Suppressor macrophage treated with lipopolysaccharide for 1 hour (primary cell): ENCODE data around the gene SEMA3F.

Experiments
- DNase-seq, 3 donors: peaks; one replicate each; pipeline ENCODE4 v3.0.0-alpha.2; 2020 to 2022

The SEMA3F gene

DNA sequence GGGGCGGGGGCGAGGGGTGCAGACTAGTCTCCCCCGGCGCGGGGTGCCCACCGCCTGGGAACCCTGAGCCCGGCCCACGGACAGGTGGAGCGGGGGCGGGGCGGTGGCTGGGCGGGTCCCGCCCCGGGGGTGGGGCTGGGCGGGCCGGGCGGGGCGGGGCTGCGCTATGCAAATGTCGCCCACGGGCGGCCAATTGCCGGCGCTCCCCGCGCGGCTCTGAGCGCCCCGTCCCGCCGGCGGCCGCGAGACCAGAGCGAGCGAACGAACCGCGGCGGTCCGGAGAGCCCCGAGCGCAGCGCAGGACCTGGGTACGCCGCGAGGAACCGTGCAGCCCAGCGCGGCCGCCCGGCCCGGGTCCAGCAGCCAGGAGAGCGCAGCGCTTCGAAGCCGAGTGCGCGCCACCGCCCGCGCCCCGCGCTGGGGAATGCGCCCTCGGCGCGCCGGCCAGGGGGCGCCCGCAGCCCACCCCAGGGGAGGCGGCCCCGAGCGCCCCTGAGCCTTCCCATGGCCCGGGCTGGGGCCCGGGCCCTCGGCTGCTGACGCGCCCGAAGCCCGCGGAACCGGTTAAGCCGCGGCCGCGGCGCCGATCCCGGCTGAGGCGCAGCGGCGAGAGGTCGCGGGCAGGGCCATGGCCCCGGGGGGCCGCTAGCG, at the start of gene SEMA3F:
Gene SEMA3F (plus strand): TSS at position 485 of the 651 bp plus-strand sequence. CDS start 4,299 bp downstream, outside the sequence.
- DNase-seq = peak; percentile 85 to 95 (median 90)

DNA sequence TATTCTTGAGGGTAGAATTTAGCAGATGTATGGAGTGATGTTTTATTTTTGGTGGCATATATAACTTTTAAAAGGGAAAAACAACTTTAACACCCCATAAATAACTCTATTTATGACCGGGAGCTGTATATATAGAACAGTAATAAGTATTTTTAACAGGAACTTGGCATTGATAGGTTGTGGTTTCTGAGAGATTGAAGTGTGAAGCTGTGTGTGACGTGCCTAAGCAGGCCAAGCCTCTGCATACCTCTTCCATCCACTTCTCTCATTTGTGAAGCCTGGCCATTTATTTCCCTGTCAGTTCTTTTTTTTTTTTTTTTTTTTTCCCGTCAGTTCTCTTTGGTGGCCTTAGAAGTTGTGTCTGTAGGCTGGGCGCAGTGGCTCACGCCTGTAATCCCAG, 43.4 kb upstream of the SEMA3F start:
- DNase-seq = no peak

DNA sequence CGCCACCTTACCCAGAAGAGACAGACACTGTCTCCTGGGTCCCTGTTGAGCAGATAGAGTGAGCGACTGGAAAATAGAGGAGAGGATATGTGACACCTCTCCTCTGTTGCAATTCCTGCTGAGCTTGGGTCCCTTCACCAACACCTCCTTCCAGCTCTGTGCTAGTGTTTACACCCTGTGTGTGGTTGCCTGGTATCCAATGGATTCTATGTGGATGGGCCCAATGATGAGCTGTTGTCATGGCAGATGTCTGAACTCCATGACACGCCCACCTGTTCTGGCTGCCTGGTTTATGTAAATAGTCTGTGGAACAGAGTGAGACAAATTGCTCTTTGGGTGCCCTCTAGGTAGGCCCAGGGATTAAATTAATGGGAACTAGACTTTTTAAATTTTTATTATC, 42.7 kb upstream of the SEMA3F start:
- DNase-seq = no peak

DNA sequence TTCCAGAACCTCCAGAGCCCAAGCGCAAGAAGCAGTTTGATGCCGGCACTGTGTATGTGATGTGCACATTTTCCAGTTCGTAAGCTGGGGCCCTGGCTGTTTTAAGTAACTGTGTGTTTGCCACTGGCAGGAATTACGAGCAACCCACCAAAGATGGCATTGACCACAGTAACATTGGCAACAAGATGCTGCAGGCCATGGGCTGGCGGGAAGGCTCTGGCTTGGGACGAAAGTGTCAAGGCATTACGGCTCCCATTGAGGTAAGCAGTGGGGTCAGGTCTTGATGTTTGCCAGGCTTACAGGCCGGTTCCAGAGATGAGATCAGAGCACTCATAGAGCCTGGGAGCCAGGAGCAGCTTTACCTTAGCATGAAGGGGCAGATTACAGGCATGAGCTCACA, 38.0 kb upstream of the SEMA3F start:
- no peak for DNase-seq

DNA sequence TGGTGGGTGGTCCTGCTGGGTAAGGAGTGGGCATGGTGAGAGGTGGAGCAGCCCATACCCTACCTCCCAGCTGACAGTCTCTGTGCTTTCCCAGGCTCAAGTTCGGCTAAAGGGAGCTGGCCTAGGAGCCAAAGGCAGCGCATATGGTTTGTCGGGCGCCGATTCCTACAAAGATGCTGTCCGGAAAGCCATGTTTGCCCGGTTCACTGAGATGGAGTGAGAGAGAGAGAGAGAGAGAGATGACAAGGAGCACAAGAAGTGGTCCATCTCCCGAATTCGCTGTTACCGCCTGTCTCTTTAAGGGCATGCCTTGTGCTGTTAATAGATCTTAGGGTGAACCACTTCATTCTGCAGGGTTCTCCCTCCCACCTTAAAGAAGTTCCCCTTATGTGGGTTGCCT, 36.9 kb upstream of the SEMA3F start:
- no peak for DNase-seq

DNA sequence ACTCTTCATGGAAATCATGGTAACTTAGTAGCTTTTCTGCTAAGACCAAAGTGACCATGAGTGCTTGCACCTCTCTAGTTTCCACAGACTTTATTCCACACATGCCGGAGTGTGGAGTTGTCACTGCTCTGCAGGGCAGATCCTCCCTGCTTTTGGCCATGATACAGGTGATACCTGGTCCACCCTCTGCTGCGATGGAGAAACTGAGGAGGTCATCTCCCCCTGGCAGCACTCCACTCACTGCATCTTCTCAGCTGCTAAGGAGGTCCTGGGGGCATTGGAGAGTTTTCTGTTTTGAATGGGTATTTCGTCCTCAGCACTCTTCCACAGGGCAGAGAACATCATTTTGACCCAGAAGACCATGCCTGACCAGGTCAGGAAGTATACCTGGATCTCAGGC, 35.3 kb upstream of the SEMA3F start:
- DNase-seq = no peak

DNA sequence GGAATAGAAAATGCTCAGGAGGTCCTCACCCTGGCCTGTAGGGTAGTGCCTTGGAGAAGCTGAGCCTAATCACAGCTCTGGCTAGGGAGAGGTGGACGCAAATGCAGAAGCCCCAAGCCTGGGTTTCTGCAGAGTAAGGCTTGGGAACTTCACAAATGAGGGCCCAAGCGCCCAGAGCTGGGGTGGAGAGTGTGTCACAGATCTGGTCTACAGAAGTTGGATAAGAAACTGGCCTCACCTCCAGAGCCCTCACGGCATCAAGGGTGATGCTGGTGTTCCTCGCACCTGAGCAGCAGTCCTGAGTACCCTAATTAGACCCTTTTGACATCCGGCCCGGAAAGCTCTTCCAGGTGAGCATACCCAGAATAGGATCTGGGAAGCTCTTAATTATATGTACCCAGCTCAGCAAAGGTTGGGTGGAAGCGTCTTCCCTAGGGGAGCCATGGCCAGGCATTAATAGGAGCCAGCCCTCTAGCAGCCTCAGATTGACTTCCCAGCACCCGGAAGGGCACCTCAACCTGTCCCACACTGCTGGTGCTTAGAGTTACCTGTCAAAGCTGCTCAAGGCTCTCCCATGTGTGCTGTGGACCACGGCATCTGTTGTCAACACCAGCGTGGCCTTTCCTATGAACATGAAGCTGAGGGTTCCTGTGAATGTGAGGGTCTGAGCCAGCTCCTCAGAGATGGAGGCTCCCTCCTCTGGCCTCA, 34.6 kb upstream of the SEMA3F start:
- DNase-seq = no peak

DNA sequence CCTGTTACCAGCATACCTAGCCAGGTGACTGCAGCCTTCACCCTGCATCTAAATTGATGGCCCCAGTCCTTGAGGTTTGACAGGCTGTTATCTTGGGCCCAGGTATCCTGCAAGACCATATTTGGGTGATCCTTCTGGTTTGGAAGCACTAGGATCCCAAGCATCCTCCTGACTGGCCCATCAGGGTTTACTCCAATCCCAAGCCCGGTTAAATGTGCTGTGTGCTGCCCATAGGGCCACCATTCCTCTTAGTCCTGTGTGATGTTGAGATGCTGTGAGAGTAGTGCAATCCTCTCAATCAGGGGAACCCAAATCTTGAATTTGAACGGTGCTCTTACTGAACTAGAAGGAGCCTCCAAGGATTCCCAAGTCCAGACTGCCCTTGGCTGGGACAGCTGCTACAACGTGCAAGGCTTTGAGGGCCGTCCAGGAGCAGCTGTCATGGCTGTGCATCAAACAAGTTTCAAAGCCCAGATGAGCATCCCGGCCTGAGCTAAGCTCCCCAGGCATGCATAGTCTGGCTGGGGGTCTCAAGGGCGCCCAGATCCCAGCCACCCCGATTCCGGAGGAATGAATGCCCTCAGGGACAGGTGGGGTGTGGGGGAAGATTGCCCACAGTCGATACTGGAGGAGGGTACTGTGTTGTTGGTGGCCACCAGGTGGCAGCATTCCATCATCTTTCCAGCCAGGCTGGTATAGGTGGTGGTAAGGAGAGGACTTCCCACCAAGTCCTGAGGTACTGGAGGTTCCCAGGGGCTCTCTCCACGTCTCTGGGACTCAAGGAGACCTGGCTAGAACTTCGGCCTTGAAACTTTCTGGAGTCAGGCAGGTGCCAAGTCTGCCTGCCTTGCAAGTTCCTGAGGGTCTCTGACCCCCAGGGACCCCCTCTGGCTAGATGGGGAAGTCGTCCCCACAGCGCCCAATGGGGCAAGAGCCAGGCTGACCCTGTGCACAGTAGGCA, 33.8 kb upstream of the SEMA3F start:
- peak; percentile 70 to 88 (median 77) for DNase-seq

DNA sequence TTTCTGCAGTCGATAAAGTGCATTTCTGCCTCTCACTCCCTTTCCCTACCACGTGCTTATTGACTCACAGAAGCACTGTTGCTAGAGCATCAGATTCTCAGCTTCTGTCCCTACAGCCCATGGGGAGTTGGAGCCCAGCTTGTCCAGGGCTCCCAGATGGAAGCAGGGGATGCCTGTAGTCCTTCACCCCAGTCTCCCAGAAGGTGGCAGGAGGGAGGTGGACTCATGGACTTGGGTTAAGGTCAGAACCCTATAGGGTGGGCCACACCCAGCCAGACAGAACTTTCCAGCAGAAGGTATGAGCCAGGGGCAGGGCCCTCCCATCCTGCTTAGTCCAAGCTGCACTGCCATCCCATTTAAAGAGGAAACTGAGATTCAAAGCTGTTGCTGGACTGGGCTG, 33.1 kb upstream of the SEMA3F start:
- no peak for DNase-seq

DNA sequence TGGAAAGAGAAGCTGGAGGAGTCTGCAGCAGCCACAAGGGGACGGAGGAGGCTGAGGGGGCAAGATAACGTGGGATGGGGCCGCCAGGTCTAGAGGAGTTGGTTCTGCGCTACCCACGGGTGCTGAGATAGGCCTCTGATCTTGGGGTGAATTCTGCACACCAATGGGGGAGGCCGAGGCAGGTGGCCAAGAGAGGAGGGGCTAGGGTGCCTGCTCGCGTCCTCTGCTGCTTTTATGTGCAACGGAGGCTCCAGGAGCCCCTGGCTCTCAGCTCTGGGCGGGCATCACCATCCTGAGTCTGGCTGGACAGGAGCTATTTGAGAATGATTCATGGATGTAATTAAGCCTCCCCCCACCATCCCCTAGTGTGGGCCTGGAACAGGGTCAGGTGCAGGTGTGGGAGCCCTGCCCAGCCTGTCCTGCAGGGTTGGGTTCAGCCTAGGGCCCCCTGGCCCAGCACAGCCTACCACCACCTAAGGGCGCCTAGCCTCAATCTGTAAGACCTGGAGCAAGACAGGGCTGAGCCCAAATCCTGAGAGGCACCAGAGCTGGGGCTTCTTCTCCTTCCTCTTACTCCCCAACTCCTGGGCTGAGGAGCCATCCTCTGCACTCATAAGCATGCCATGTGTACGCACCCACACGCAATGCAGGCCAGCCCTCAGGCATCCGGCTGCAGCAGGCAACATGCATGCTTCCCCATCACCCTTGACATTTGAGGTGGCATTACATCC, 32.3 kb upstream of the SEMA3F start:
- DNase-seq = no peak

DNA sequence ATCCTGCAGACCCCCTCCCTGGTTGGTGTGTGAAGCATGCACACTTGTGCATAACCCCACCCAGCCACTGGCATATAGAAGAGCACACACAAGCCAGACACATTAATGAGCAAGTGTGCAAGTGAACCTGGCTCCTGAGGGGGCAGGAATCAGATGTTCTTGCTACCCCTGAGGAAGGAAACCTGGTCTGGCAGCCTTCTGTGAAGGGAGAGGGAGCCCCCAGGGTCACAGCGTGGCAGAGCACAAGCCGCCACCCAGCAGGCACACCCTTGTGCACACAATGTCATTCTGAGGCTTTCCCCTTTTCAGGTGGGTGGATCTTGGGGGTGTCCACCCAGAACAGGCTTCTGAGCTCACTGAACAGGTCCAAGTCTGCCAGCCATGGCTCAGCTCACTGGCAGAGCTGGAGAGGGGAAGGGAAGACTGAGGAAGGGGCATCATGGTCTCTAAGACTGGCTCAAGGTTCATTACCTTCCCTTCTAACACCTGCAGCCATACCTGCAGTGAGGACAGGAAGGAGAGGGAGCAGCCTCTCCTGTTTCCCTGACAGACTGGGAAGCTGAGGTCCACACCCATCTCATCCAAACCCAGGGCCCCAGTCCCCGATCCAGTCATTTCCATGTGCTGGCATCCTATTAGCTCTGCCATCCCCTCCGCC, 31.6 kb upstream of the SEMA3F start:
- DNase-seq = no peak

DNA sequence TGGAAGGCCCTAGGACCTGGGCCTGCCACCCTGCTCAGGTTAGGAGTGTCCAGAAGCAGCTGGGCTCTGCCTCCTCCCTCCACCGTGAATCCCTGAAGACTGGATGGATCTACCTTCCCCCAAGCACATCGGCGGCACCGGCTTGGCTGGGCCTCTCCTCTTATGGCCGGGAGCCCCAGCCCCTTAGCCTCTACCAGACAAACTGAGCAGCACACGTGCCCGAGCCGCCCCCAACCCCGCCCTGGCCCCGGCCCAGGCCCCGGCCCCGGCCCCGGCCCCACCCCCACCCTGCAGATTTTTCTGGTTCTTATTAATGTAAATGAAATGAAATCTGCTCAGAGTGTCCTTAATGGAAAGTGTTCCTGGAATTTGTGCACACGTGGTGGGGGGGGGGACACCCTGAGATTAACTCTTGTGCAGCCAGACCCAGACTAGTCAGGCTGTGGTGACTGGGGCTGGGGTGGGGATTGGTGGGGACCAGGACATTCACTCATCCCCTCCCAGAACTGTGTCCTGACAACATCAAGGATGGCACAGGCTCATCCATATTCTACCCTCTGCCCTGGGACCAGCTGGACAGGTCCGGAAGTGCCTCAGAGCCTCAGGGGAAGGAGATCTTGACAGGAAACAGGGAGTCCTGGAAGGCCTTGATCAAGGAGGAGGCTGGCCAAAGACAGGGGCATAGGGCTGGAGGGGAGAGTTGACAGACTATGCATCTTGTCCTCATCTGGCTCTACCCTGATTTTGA, 30.9 kb upstream of the SEMA3F start:
- DNase-seq = no peak

DNA sequence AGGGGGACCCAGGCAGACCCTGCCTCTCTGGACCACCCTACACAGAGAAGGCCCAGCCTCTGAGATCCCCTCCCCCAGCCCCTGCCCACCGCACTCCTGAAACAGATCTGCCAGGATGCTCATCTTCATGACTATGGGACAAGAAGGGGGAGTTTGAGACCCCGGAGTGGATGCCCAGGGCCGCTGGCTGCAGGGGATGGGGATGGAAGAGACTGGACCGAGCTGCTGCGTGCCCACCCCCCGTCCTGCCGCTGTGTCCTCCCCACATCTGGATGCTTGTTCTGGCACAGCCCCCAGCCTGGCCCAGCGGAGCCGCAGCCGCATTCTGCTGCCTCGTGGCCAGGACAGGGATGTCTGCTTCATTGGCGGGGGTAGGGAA, 30.3 kb upstream of the SEMA3F start:
- no peak for DNase-seq

DNA sequence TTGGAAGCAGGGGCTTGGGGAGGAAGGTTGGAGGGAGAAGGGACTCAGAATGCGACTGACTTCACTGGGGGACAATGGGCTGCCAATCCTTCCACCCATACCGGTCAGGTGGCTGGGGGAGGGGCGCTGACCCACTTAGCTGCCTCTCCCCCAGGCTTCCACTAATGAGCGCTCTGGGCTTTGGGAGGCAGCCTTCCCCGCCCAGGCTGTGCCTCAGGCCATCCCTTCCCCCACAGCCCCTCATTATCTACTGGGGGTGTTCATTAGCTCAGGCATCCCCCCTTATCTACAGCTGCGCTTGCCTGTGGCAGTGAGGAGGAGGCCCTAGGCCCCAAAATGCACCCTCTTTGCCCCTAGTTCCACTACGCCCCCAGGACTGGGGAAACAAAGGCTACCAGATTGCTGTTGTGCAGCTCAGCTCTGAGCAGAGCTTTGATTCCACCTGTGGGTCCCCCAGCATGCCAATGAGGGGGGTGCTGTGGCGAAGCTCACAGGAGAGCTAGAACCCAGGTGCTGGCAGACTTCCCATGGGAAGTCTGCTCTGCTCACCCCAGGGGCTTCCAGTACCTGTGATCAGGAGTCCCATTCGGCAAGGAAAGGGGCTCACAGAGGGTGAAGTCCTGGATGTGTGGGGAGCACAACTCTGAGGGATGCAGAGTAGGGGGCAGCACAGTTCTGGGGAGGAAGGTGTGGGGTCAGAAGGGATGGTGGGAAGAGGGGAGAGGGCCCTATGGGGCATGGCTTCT, 29.4 kb upstream of the SEMA3F start:
- no peak for DNase-seq

DNA sequence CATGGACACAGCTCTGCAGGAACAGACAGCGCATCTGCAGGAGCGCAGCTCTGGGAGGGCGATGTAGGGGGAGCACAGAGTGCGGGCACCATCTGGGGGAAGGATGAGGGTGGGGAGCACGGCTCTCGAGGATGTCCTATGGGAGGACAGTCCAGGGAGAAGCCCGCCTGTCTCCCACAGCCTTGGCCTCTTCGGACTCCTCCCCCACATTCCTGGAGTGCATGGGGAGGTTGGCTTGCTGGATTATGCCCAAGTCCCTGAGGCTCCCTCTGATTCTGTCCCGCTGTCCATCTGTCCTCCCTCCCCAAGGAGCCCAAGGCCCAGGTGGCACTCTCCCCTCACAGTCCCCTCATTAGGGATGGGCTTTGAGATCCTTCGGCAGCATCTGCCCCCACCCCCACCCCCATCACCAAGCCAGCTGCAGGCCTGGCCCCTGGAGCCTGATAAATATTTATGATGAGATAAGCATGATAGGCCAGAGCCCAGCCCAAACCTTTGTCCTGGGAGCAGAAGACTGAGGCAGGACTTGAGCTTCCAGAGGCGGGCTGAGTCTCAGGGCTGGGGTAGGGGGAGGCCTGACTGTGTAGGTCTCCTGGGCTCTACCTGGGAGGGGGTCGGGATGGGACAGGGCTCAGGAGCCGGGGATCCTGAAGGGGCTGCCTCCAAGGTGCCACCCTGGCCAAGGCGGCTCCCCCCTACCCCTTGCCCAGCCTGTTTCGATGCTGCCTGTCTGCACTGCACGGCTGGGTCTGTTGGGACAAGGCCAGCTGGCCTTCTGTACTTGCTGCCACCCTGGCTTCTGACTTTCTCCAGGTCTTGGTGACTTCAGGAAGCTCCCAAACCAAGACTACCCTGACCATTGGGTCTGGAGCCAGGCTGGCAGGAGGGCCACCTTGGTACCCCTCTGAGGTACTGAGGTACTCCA, 28.6 kb upstream of the SEMA3F start:
- no peak for DNase-seq

DNA sequence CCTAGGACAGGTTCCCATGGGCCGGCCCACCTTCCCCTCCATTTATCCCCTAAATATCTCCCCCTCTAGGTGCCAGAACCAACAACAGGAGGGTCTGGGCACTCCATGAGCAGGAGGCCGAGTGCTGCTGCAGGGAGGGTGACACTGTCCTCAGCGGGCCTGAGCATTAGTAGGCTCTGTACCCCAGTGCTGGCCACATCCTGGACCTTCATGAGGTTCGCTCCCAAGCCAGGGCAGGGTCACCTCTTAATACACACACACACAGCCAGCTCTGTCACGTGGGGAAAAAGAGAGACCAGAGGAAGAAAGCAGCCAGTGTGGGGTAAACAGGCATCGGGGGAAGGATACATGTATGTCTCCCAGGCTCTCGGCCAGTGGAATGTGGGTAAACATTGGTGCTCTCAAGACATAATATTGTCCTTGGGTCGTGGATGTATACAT, 27.9 kb upstream of the SEMA3F start:
- DNase-seq = no peak

DNA sequence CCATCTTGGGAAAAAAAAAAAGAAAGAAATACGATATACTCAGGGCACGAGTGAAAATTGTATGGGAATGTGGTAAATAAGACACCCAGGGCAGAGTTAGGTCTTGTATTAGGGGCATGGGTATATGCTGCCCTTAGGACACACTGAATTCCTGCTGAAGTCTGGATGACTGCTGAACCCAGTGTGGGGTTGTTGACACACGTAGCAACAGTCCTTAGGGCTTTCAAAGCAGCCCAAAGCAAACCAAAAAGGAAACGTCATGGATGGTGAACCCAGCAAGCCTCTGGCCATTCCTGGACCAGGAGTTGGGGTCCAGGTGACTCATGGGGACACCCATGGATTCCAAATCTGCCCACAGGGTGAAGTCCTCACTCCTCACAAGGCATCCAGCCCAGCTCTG, 27.1 kb upstream of the SEMA3F start:
- DNase-seq = no peak

DNA sequence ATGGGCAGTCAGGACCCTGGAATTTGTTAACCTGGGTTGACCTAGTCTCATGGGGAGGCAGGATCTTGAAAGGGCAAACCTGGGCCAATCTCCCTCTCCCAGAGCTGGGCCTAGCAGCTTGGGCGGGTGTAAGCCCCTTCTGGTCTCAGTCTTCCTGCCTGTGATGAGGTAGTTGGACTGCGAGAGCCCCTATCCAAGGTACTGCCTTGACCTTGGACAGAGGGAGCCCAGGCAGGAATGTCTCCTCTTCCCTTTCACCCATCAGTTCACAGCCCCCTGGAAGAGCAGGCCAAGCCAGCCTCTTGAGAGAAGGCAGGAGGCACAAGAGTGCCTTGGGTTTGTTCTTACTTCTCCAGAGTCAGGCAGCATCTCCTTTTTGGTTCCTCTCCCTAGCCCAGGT, 24.7 kb upstream of the SEMA3F start:
- DNase-seq = no peak

DNA sequence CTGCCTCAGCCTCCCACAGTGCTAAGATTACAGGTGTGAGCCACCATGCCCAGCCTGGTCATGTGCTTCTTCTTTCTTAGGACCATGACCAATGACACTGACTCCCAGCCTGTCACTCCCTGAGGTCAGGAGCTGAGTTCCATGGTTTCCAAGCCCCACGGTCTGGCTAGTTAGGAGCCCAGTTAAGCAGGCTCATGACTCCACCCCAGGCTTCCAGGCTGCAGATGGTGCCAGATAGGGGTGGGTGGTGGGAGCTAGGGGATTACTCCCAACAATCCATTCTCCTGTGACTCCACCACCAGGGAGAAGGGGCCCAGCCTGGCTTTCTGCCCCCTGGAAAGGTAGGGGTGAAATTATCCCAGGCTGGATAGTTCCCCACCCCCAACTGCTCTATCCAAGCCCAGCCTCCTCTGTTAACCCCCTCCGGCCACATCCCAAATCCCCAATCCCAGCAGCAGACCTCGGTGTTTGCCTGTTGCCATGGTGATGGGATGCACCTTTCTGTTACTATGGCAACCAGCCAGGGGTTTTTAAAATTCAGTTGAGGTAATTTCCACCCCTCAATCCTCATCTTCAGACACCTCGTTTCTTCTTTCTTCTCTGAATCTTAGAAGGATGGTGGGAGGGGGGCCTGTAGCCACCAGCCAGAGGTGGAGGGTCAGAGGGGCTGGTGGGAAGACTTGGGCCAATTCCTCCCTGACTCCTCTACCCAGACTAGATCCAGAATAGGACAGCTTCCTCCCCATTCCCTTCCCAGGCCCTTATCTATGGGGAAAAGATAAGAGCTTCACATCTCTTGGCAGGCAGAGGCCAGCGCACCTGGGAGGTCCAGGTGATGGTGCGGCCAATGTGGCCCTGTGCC, 22.5 kb upstream of the SEMA3F start:
- DNase-seq = no peak
